Uterine smooth muscle cell (primary cell): ENCODE data around the gene ME3. TPM values are rescaled to one million over a fixed set of nuclear protein-coding genes. Genes with fewer than 3 reads are reported as not detected.

Source experiments
- total RNA-seq: library from RNA; depleted of rRNA; stranded (reverse); fragments of >200 nt; gene quantifications from 2 replicates; pipeline ENCODE4 v1.2.3, GENCODE V29; 2014

The ME3 gene
- 18.2 and 32.4 TPM in 2 replicates for total RNA-seq

DNA sequence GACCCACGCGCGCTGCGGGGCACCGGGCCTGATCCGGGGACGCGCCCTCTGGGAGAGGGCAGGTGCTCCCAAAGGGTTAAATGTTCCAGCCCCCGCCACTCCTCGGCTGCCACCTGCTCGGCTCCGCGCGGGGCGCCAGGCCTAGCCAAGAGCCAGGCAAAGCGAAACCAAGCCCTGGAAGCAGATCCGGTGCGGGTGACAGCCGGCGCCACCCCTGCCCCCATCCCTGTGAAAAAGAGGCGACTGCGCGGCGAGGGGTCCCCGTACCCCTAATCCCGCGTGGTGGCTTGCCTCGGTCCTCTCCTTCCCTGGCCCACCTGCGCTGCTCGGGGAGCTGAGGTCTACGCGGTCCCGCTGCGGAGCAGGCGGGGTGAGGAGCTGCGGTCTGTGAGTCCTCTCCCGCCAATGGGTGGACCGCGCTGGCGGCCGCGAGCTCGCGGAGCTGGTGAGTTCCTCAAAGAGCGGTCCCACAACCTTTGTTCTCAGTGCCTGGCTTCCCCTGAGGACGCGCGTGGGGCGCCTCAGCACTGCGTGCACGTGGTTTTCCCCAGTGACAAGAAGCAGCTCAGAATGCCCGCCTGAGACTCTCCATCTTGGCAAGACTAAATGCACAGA is at the start of gene ME3:
Gene ME3 (minus strand): TSS at position 610 of the 615 bp plus-strand sequence.

Other genes with a start within 250 kb of the ME3 start
- gene PRSS23, start 127.9 kb upstream of the ME3 start, total RNA-seq: 161 and 254 TPM in 2 replicates